Suprapubic skin (tissue), 4 donors: ENCODE measurements around the gene COG7.

ENCODE experiments used
- CTCF ChIP-seq, 2 donors: fragments of 200-600 bp in 1 of 2; fragments of 450-650 bp in 1 of 2; sonication (generic) in 1 of 2; IDR thresholded peaks; one replicate each; pipeline ENCODE4 v1.5.1; 2016 to 2019; ENCODE audit warnings: antibody characterized with exemption in 2 of 2, mild to moderate bottlenecking in 1 of 2, moderate library complexity in 1 of 2
- POLR2A ChIP-seq, 2 donors: fragments of 450-650 bp; IDR thresholded peaks; one replicate each; pipeline ENCODE4 v1.6.1; 2017; ENCODE audit warnings: antibody characterized with exemption in 2 of 2, mild to moderate bottlenecking in 2 of 2, moderate library complexity in 2 of 2
- POLR2AphosphoS5 ChIP-seq, 3 donors: sonication (generic); formaldehyde crosslinking; IDR thresholded peaks; one replicate each; pipeline ENCODE4 v1.6.1; 2017; ENCODE audit warnings: antibody characterized with exemption in 3 of 3

GRCh38 chr16:23491490-23492391, 38.8 kb upstream of the COG7 start:
- no peak for TF ChIP-seq CTCF (IDR thresholded peaks at IDR 0.05)
- TF ChIP-seq POLR2A (IDR thresholded peaks at IDR 0.05): no peak
- TF ChIP-seq POLR2AphosphoS5 (IDR thresholded peaks at IDR 0.05): no peak
